ENCODE data around the gene AP2M1. TPM values are rescaled to one million over a fixed set of nuclear protein-coding genes. Genes with fewer than 3 reads are reported as not detected.
A peak's percentile ranks its signal among the peaks of the same experiment; 100 is the strongest.

The AP2M1 gene
- total and polyA plus RNA-seq, 10 of the 15 experiments (the other 5 are each of a cell fraction or from before 2014, with no cell fraction given): 65.6 to 356 (median 161) TPM

- peak; percentile 53; the same call in 1 of the 2 replicates for TF ChIP-seq NR2F1 (conservative IDR thresholded peaks at IDR 0.05)
- TF ChIP-seq IKZF1 (conservative IDR thresholded peaks at IDR 0.05): no peak
- no peak for TF ChIP-seq SKIL (IDR thresholded peaks at IDR 0.05; ENCODE audit: low read depth, poor library complexity, severe bottlenecking)
- TF ChIP-seq POLR2A (IDR thresholded peaks at IDR 0.05; ENCODE audit: low read depth, low read length): peak; percentile 89
- TF ChIP-seq RELB (IDR thresholded peaks at IDR 0.05; ENCODE audit: low read depth): peak; percentile 80
- peak; percentile 78 for TF ChIP-seq NKRF (conservative IDR thresholded peaks at IDR 0.05)
- TF ChIP-seq DPF2 (IDR thresholded peaks at IDR 0.05): no peak
- TF ChIP-seq USF2 (IDR thresholded peaks at IDR 0.05; ENCODE audit: borderline replicate concordance, low read depth, low read length): no peak
- peak; percentile 36; the same call in 1 of the 2 replicates for TF ChIP-seq PKNOX1 (IDR thresholded peaks at IDR 0.05)
- no peak for TF ChIP-seq NR2C1 (IDR thresholded peaks at IDR 0.05)
- TF ChIP-seq RUNX3 (IDR thresholded peaks at IDR 0.05; ENCODE audit: low read length): no peak
- no peak for TF ChIP-seq HDAC2 (IDR thresholded peaks at IDR 0.05)
- TF ChIP-seq POLR2AphosphoS5 (IDR thresholded peaks at IDR 0.05; ENCODE audit: low read length): peak; percentile 78
- TF ChIP-seq MLLT1 (IDR thresholded peaks at IDR 0.05): no peak
- no peak for TF ChIP-seq HDGF (IDR thresholded peaks at IDR 0.05)
- TF ChIP-seq CBFB (IDR thresholded peaks at IDR 0.05; ENCODE audit: low read depth): peak; percentile 20; the same call in 1 of the 2 replicates
- TF ChIP-seq TCF3 (IDR thresholded peaks at IDR 0.05; ENCODE audit: borderline replicate concordance, insufficient read depth, low read depth, low read length): no peak
- TF ChIP-seq CTCF (IDR thresholded peaks at IDR 0.05 in 2 of 3, conservative IDR thresholded peaks at IDR 0.05 in 1 of 3; ENCODE audit: control insufficient read depth in 2 of 3, extremely low read depth in 1 of 3, insufficient read depth in 1 of 3, low read depth in 3 of 3, low read length in 3 of 3): no peak
- TF ChIP-seq SIN3A (IDR thresholded peaks at IDR 0.05; ENCODE audit: low read depth, low read length): no peak; the same call in 1 of the 2 replicates
Observed at GRCh38 chr3:184186184-184186901, 11.7 kb downstream of the AP2M1 start, which contains the start of gene ABCF3 (continued).

Measured in GM12878 (cell line).